OCI-M2 (cell line): ENCODE measurements around the gene ALX4.

Experiments used
- DNase-seq: peaks from one replicate; lab custom pipeline; 2025; ENCODE audit not compliant: unreplicated experiment; lab: John Stamatoyannopoulos, UW

The ALX4 gene

DNA sequence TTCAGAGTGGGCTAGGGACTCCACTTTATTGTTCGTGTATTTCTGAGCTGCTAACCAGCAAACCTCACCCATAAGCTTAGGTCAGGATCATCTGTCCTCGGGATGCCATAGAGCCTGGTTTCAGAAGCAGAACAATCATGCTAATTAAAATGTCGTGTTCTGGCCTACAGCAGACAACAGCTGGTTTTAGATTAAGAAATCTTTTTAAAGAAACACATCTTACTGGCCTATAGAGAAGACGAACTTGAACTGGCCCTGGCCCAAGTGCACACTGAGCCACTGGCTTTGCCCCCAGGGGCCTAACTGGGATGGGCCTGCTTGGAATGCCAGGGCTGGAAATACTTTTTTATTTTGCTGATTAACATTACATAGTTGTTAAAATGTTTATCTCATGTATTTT is 63.2 kb downstream of the ALX4 start:
- DNase-seq: no peak

DNA sequence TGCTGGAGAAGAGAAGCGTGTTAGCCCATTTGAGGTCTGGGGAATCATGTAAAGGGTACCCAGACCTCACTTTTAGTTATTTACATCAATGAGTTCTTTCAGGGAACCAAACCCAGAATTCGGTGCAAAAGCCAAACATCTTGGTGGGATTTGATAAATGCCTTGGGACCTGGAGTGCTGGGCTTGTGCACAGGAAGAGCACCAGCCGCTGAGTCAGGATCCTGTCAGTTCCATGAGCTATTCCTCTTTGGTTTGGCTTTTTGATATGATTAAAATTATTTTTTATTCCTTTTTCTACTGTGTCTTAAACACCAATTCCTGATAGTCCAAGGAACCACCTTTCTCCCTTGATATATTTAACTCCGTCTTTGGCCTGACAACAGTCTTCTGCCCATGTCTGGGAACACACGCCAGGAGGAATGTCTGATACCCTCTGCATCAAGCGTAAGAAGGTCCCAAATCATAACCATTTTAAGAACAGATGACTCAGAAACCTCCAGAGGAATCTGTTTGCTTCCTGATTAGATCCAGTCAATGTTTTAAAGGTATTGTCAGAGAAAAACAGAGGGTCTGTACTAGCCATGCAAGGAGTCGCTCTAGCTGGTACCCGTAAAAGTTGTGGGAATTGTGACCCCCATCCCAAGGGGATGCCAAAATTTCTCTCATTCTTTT is 65.2 kb downstream of the ALX4 start:
- no peak for DNase-seq

DNA sequence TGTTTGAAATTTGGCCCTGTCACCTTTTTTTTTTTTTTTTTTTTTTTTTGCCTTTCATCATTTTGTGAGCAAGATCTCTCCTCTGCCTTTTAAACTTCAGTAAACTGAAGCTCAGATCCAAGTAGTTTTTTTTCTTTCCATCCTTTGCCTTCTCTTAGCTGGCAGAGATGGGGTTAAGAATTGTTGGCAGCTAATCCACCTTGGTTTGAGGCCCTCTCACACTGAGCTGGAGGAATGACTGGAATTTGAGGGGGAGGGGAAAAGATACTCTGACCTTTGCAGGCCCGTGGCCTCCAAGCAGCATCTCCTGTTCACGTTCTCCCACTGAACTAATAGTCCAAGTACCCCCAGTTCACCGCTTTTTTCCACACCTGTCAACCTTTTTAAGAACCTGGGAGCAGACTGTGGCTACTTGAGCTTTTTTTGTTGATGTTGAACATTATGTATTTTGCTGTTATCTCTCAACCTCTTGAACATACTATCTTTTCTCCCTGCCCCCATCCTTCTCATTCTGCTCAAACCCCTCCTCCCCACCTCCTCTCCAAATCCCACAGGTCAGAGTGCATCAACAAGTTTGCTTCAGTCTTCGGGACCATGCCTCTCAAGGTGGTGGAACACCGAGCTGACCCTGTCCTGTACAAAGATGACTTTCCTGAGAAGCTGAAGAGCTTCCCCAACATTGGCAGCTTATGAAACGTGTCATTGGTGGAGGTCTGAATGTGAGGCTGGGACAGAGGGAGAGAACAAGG is 66.2 kb downstream of the ALX4 start:
- DNase-seq: no peak

DNA sequence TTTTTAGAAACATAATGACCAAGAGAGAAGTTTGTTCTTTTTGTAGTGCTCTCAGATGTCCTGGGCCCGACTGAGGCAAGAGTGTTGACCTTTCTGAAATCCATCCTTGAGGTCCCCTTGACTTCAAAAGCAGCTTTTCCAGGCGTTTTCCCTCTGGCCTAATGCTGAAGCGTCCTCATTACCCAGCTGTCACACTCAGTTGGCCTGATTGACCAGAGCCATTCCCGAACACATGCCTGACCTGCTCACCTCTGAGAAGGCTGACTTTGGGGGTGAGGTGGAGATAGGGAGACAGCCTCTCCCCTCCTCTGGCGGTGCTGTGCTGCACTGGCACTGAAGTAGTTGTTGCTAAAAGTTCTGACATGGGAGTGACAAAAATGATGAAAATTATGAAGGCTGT is 66.9 kb downstream of the ALX4 start:
- no peak for DNase-seq

DNA sequence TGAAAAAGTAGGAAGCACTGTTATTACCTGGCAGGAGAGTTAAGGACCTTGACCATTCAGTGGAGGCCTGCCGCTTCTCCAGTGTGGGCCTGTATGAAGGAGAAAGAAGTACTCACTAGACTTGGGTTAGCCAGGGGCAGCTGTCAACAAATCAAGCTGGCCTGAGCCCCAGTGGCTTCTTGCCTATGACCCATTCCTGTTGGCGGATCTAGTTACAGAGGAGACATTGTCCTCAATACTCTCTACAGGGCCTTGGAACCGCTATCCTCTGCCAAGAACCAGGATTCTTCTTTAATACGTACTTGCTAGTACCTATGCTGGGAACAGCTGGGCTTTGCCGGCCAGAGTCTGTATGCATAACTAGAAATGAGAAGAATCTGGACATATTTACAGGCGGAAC is 68.1 kb downstream of the ALX4 start:
- DNase-seq: no peak

DNA sequence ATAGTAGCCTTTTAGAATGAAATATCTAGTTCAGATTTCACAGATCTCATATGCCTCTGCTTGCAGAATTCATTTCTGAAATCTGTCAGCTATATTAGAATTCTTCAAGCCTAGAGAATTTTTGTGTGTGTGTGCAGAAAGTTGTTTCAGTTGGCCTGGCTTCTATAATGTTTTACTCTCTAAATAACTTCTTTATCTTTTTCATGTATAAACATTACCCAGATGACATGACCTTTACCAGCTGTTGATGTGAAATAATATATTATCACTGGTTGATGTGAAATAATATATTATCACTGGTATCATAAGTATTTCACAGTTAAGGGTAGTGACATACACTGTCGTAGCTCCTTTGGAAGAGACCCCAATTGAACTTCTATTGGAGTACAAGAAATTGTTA is 72.8 kb downstream of the ALX4 start:
- no peak for DNase-seq

DNA sequence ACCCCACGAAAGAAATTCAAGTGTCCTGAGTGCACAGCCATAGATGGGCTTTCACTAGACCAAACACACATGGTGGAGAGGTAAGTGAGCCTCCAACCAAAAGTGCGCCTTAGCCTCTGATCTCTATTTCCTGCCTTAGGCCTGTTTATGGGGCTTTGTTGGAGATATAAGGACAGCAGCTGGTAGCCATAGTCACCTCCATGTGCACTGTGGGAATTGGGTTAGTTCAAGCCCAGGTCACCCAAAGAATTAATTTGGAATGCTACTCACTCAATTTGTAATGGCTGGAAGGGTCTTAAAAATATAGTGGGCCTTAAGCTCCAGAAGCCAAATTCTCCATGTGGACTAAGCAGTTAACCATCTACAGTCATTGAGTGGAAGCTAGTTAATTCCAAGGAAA is 73.6 kb downstream of the ALX4 start:
- DNase-seq: no peak

DNA sequence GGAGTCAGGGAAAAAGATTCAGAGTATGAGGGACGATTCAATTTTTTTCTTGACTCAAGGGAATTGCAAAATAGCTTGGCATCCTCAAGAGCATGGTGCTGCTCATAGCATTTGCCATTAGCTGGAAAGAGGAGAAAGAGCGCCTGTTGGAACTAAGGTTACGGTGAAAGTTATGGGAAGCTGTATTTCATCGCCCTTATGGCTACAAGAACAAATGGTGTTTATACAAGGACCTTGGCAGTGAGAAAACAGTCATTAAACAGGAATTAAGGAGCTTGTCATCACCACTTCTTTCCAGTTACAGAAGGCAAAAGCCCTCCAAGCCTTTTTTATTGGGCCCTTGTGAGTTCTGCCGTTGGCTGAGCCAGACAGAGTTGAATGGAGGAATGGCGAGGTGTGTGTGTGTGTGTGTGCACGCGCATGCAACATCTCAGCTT is 74.2 kb downstream of the ALX4 start:
- DNase-seq: no peak

DNA sequence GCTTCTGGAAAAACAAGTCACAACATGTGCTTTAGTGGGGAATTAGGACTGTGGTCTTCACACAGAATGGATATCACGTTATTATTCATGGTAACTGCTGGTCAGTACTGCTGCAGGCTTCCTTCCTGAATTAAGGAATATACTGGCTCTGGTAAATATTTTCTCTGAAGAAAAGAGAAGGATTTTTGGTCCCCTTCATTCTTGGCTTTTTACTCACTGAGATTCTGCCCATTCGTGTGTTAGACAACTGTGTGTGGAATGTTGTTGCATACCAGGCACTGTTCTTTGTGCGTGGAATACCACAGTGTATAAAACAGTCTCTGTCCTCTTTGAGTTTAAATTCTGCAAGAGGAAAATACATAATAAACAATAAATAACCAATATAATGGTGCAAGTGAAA is 80.3 kb downstream of the ALX4 start:
- no peak for DNase-seq

DNA sequence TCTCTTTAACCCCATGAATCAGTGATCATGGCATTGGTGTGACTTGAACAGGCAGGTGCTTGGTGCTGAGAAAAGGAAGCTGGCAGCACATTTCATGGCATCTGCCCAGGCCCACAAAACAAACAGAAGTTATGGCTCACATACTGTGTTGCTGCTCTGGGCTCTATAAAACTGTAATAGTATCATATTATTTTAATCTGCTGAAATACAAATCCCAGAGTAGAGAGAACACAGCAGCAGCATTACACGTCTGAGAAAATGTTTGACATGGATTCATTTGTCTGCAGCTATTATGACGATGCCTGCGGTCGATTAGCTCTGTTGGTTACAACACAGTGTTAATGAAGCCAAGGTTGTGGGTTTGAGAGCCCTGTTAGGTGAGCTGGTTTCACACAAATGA is 80.8 kb downstream of the ALX4 start:
- no peak for DNase-seq

DNA sequence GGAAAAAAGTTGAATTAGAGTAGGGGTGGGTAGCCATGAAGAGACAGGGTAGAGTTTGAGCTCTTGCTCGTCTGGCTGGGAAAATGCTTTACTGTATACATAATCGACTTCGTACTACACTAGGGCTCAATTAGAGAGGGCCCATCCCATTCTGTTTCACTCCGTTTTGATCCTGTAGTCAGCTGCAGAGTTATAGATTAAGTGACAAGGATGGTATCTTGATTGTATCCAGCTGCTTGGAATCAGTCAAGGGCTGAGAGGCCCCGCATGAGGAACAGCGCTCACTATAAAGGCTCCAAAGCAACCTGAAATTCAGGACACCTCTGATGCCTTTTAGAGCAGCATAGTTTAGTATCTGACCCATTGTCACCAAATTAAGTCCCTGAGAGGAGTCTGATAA is 81.6 kb downstream of the ALX4 start:
- no peak for DNase-seq

DNA sequence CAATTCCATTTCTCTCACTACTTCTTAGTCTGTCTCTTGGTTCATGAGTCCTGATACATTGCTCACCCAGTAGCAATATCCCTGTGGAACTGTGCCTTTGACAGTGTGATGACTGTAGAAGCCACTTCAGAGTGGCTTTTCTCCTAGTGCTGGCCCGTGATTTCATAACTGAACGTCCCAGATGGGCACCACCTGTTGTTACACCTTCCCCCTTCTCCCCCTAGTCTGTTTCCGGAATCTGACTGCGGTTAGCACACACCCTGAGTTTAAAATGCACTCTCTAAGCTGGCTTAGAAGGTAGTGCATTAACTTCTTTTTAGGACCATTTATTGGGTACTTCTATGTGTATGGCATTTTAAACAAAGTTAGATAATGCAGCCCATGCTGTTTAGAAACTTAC is 83.0 kb downstream of the ALX4 start:
- DNase-seq: no peak

DNA sequence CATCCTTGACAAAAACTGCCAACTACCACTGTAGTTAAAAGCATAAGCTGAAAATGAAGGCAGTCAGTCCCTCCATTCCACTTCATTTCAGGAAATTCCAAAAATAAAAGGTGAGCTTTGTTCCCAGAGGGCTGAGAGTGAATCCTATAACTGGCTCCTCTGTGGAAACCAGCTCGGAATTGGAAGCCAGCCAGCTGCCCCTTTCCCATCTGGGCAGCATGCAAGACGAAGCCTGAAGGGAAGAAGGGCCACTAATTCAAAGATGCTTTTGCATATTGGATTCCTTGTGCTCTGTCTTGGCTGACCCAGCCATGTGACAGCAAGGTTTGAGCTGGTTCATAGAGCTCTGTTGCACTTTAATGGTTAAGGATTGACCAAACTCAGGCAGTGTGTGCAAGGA is 83.4 kb downstream of the ALX4 start:
- DNase-seq: no peak

DNA sequence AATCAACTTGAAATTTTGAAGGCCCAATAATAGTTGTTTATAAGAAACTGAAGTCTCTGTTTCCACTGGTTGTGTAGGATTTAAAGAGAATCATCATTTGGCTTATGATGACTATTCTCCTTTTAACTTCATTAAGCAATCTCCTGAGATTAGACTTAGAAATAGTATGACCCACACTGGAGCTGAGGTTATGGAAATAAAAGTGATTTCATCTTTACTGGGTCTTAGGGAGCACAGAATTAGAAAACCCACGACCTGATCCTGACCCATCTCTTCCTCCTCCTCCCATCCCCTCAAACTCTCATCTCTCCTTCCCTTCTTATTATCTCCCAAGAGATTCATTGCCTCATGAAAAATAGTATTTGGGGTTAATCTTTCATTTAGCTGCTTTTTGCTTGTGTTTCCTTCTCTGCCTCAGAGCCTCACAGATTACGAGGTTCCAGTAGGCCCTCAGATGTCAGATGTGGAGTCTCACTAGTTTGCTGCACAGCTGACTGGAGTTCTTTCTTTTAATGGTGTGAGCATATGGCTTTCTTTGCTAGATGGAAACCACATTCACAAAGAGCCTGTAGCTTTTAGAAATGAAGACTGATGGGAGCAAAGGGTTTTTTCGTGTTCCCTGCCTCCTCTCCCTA is 85.0 kb downstream of the ALX4 start:
- no peak for DNase-seq

DNA sequence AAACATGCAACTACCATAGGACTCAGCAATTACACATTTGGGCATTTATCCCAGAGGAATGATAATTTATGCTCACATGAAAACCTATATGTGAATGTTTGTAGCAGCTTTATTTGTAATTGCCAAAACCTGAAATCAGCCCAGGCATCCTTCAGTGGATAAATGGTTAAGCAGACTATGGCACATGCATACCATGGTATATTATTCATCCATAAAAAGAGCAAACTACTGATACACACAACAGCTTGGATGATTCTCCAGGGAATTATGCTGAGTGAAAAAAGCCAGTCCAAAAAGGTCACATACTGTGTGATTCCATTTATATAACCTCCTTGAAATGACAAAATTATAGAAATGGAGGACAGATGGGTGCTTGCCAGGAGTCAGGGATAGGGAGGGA is 86.7 kb downstream of the ALX4 start:
- DNase-seq: no peak

DNA sequence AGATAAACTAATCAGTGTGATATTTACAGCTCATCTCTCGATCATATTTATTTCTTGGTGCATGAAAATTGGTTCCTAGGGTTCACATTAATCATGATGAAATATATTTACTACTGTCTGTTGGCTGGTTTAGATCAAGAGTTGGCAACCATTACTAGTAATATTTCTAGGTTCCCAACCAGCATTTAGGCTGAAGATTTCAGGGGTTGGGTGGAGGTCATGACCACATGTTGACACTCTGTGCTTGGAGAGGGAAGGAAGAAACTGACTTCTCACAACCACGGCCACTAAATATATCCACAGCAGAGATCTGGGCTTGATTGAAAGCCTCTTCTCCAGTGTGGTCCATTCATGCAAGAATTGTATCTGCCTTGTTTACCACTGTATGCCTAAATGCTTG is 87.9 kb downstream of the ALX4 start:
- no peak for DNase-seq

DNA sequence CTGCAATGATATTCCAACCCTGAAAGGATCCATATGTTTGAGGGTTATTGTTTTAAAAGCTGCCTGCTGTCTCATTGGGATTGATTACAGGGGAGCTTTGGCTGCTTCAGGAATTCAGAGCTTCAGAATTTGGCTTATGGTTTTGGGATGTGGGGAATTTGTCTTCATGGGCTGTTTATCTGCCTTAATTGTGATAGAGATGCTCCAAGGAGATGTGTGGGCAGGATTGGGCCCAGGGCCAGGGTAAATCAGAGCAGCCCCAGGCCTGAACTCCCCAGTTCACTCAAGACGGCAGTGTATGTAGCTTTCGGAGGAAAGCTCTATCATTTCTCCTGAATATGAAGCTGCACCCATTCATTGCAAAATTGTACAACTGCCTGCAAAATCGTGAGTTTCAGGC is 88.5 kb downstream of the ALX4 start:
- no peak for DNase-seq

DNA sequence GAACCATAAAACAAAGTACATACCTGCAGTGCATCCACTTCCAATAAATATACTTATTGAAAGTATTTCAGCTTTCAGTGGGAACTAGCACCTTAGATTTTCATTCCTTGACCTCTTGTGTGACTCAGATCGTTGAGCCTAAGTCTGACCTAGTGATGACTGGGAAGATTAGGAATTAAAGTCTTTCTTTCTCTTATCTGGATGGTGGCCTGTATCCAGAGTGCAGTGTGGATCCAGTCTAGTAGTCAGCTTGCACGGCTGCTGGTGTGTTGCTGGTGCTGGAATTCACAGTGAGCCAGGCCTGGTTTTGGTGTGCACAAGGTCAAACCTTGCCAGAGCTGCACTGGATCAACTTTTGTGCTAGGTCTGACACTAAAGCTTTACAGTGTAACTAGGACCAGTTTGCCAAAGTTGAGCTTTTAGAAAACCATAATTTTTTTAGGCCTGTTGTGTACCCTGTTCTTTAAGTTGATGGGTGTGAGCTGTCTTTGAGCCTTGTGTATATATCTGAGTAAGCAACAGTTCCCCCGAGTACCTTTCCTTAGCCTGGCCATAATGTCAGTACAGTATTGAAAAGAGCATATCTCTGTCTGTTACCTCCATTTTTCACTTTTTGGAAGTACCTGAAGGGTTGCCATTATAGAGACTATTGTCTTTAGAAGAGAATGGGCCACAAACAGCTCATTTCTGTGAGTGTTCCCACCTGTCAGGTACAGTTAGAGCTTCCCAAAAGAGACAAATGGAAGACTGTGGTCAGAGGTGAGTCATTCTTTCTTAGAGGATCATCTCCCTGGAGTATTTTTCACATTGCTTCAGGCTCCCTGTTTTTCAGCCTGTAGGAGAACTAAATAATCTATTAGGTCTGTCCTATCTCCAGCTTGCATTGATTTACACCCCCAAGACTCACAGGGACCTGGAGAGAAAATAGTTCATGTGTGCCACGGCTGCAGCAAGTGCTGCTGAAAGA is 89.8 kb downstream of the ALX4 start:
- DNase-seq: no peak

DNA sequence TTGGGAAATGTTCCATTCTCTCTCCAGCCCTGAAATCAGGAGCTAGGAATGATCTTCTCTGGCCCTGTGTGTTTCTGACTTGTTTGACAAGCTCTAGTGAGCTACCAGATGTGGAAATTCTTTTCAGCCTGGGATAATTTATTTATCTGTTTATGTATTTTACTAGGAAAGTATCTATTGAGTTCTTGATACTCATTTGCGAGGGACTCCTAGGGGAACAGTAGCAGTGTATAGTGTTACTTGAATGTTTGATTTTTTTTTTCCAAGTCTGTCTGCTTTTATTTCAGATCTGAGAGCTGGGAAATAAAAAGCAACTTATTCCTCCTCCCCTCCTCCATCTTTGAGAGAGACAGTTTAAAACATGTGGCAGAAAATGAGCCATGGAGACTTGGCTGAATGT is 92.5 kb downstream of the ALX4 start:
- no peak for DNase-seq

DNA sequence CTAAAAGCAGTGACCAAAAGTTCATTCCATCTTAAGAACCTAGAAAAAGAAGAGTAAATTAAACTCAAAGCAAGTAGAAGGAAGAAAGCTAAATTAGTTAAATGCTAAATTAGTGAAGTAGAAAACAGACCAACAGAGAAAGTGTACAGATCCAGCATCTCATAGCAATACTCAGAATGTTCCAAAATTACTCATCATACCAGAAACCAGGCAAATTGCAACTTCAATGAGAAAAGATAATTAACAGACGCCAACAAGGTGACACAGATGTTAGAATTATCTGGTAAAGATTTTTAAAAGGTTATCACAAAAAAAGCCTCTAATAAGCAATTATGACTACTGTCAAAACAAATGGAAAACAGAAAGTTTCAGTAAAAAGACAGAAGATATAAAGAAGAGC is 96.8 kb downstream of the ALX4 start:
- no peak for DNase-seq

DNA sequence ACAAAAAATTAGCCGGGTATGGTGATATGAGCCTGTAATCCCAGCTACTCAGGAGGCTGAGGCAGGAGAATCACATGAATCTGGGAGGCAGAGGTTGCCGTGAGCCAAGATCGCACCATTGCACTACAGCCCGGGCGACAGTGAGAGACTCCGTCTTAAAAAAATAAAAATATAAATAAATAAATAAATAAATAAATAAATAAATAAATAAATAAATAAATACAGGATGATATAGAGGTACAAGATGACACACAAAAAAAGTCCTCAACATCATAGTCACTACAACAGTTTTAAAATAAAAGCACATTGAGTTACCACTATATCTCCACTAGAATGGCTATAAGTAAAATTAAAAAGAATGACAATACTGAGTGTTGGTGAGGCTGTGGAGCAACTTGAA is 97.8 kb downstream of the ALX4 start:
- no peak for DNase-seq
